HepG2 (cell line): ENCODE results near the gene ZFYVE21. TPM values are rescaled to one million over a fixed set of nuclear protein-coding genes. Genes with fewer than 3 reads are reported as not detected.

Experiments
- ATAC-seq: fragments of 200-7000 bp; cut with Tn5 transposase; 3 replicates; pipeline ENCODE4 v1.9.1; 2020; ENCODE audit warnings: mild to moderate bottlenecking, moderate library complexity
- BruUV-seq: library from RNA; stranded (reverse); fragments of 400-500 nt; replicated peaks from 2 replicates; lab custom pipeline; 2021; lab: Mats Ljungman, UMichigan
- CTCF ChIA-PET: fragments of 300-600 bp; formaldehyde crosslinking; extraction: SDS; loops from one replicate; lab custom pipeline; 2021; ENCODE audit warnings: low total read pairs, inconsistent platforms, low intra/inter-chr PET ratio; lab: Yijun Ruan, JAX
- POLR2A ChIA-PET: fragments of 350-600 bp; sonication (Branson Sonifier 250); formaldehyde crosslinking; loops from one replicate; lab custom pipeline; 2020; ENCODE audit warnings: antibody characterized with exemption, inconsistent platforms; lab: Yijun Ruan, JAX
- DNase-seq: peaks from one replicate; pipeline ENCODE4 v3.0.0-alpha.2; 2015; ENCODE audit warnings: low spot score
- FAIRE-seq: peaks from 3 replicates; lab custom pipeline; 2011; peaks lifted over from hg19 to GRCh38; lab: Jason Lieb, UNC
- H2AFZ ChIP-seq: one replicate; pipeline ENCODE4 v1.6.1; 2011; ENCODE audit warnings: low read length, inconsistent platforms
- H3K27ac ChIP-seq: fragments of 300-600 bp; 3 replicates; pipeline ENCODE4 v1.8.0; 2011; ENCODE audit warnings: mixed run types, mild to moderate bottlenecking, mixed read lengths, low read length, inconsistent platforms; ENCODE audit not compliant: insufficient read depth; ENCODE audit errors: extremely low read length
- H3K27me3 ChIP-seq, 2 experiments: fragments of 200-600 bp in 1 of 2; 2 replicates in 1 of 2; 3 replicates in 1 of 2; pipeline versions ENCODE4 v1.6.0 to v1.8.0; 2011; ENCODE audit warnings: low read length in 2 of 2, mild to moderate bottlenecking in 2 of 2, moderate library complexity in 2 of 2, inconsistent platforms in 1 of 2; ENCODE audit not compliant: insufficient read depth in 2 of 2, control insufficient read depth in 1 of 2
- H3K36me3 ChIP-seq, 2 experiments: fragments of 200-600 bp in 1 of 2; replicated peaks in 1 of 2; 2 replicates in 1 of 2; 3 replicates in 1 of 2; pipeline versions ENCODE4 v1.5.1 to v1.8.0; 2011; ENCODE audit warnings: low read length in 2 of 2, inconsistent platforms in 1 of 2; ENCODE audit not compliant: insufficient read depth in 2 of 2, control insufficient read depth in 1 of 2
- H3K4me1 ChIP-seq: 2 replicates; pipeline ENCODE4 v1.5.1; 2012; ENCODE audit warnings: low read length, inconsistent platforms; ENCODE audit not compliant: insufficient read depth
- H3K4me2 ChIP-seq: 2 replicates; pipeline ENCODE4 v1.6.0; 2011; ENCODE audit warnings: low read depth, low read length, inconsistent platforms
- H3K4me3 ChIP-seq, 3 experiments: fragments of 200-600 bp in 1 of 3; sonication (generic), shearing (Covaris generic) in 1 of 3; replicated peaks in 1 of 3; 2 replicates each; pipeline ENCODE4 v1.5.1; 2011 to 2016; ENCODE audit warnings: low read length in 3 of 3, inconsistent platforms in 2 of 3, low read depth in 2 of 3, mild to moderate bottlenecking in 2 of 3, control low read depth in 1 of 3, mixed read lengths in 1 of 3; ENCODE audit not compliant: insufficient read depth in 1 of 3
- H3K79me2 ChIP-seq: one replicate; pipeline ENCODE4 v1.6.1; 2011; ENCODE audit warnings: low read length, inconsistent platforms; ENCODE audit not compliant: insufficient read depth
- H3K9ac ChIP-seq: 2 replicates; pipeline ENCODE4 v1.6.0; 2011; ENCODE audit warnings: mild to moderate bottlenecking, low read depth, low read length, inconsistent platforms; ENCODE audit not compliant: insufficient read depth
- H3K9me3 ChIP-seq: 2 replicates; pipeline ENCODE4 v1.5.1; 2012; ENCODE audit warnings: mild to moderate bottlenecking, low read length
- H4K20me1 ChIP-seq: 2 replicates; pipeline ENCODE4 v1.6.0; 2011; ENCODE audit warnings: inconsistent platforms, mild to moderate bottlenecking, low read length, moderate library complexity; ENCODE audit not compliant: insufficient read depth
- DRAP1 ChIP-seq: IDR thresholded peaks from 2 replicates; pipeline ENCODE4 v1.6.1; 2016; ENCODE audit warnings: missing genetic modification reagents, missing compliant biosample characterization
- ETV5 ChIP-seq: IDR thresholded peaks from 2 replicates; pipeline ENCODE4 v1.6.1; 2018; ENCODE audit warnings: missing biosample characterization, missing genetic modification reagents, inconsistent platforms, borderline replicate concordance
- KDM3A ChIP-seq: IDR thresholded peaks from 2 replicates; pipeline ENCODE4 v1.6.1; 2018; ENCODE audit warnings: low read depth, missing compliant biosample characterization
- NBN ChIP-seq: fragments of 450-650 bp; conservative IDR thresholded peaks from 2 replicates; pipeline ENCODE4 v1.6.1; 2017
- SP140L ChIP-seq: sonication (generic); formaldehyde crosslinking; IDR thresholded peaks from 2 replicates; pipeline ENCODE4 v1.4.0; 2020; ENCODE audit warnings: missing genetic modification reagents, borderline replicate concordance
- ZNF609 ChIP-seq: sonication (generic); formaldehyde crosslinking; IDR thresholded peaks from 2 replicates; pipeline ENCODE4 v1.4.0; 2020; ENCODE audit warnings: mild to moderate bottlenecking, missing genetic modification reagents, borderline replicate concordance
- ZSCAN20 ChIP-seq: sonication (generic); formaldehyde crosslinking; IDR thresholded peaks from 2 replicates; pipeline ENCODE4 v1.4.0; 2020; ENCODE audit warnings: missing genetic modification reagents, mild to moderate bottlenecking, borderline replicate concordance
- WGBS: methylation state at CpG from one replicate; pipeline ENCODE4 v1.1.6; 2017; ENCODE audit warnings: low lambda C conversion rate; 5-methylcytosine and 5-hydroxymethylcytosine counted together
- in situ Hi-C: cut with HindIII; loops from 2 replicates; pipeline ENCODE4 v1.10.0; 2017; ENCODE audit warnings: low pct_unique_long_range_greater_than_20kb; ENCODE audit not compliant: extremely low pct_ligation_motif_present
- intact Hi-C: fragments of 100-400 bp; cut with micrococcal nuclease; formaldehyde crosslinking; loops from one replicate; pipeline ENCODE4 v1.10.0; 2022; ENCODE audit not compliant: unreplicated experiment
- polyA plus RNA-seq, 8 experiments: library from polyadenylated mRNA; depleted of rRNA in 3 of 8; stranded (reverse) in 7 of 8; unstranded in 1 of 8; fragments of >200 nt; fragmentation: Illumina TruSeq in 4 of 8; extraction: Trizol in 4 of 8; gene quantifications; 2 replicates each; pipeline versions ENCODE4 v1.2.1 to v1.2.3, GENCODE V29; 2011 to 2016; ENCODE audit warnings: low read depth in 4 of 8, missing spikeins in 1 of 8, mixed read lengths in 1 of 8; ENCODE audit not compliant: insufficient read depth in 1 of 8
- total RNA-seq, 5 experiments: library from RNA; depleted of rRNA; stranded (reverse); fragments of >200 nt; fragmentation: Illumina TruSeq; extraction: Trizol; gene quantifications; 2 replicates each; pipeline ENCODE4 v1.2.3, GENCODE V29; 2016; ENCODE audit warnings: low read depth in 1 of 5

Gene ZFYVE21
- total and polyA plus RNA-seq, 2 of the 13 experiments (the other 11 are each of a cell fraction or from before 2014, with no cell fraction given), result 34.3 to 34.4 TPM

- TF ChIP-seq ZNF609 (CRISPR knock-in tag) (no peak), NBN (no peak), ETV5 (no peak), DRAP1 (no peak), KDM3A (CRISPR knock-in tag) (no peak)
These were observed 28.1 kb downstream of the ZFYVE21 start (continued) for GRCh38 chr14:103743691-103744090.

DNA sequence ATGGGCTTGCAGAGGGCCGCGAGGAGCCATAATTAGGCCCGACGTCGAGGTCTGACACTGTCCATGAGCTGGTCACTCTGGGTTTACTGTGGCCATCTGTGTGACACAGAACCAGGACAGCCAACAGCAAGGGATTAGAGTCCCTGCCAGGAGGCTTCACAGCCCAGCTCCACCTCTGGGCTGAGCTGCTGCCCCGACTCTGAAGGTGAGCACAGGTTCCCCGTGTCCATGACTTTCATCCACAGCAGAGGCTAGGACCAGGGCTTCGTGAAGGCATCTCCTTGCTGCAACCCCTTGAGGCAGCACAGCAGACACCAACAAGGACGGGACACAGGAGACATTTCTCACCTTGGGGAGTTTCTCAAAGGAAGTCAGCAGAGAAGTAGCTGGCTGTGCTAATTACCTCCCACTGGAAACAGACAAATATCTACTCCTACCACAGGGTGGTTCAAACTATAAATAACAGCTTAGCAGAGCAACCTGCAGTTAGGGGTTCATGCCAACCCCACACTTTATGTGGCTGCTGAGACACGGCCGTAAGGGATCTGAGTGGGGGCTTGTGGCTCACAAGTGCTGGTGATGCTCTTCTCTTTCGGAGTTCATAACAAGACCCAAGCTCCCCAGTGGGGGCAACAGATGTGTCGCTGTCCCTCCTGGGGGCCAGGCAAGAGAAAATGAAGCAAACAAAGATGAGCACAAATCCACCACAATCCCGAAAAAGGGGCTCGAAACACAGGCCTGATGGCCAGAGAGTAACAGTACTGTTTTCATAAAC is 29.2 kb downstream of the ZFYVE21 start:
- intact Hi-C loops (no loop called here), in situ Hi-C loops (no loop called here)
- ChIA-PET CTCF (no interaction called here), POLR2A (no interaction called here)
- no peak overlapping the region for H3K4me3 ChIP-seq
- H3K79me2 ChIP-seq, result no peaks in the 10 kb centered on the region
- no peaks in the 10 kb centered on the region for H4K20me1 ChIP-seq
- H3K36me3 ChIP-seq, result peaks cover 9 to 42% of the 10 kb centered on the region in 2 experiments; a peak in 4 of 5 replicates
- H3K27ac ChIP-seq, result no peak overlapping the region
- no peak overlapping the region for H3K9ac ChIP-seq
- 94% methylated on average over 12 of the region's 15 CpGs for WGBS
- no peak overlapping the region for H2AFZ ChIP-seq
- no peaks in the 10 kb centered on the region for H3K9me3 ChIP-seq
- no peaks in the 10 kb centered on the region for H3K27me3 ChIP-seq
- DNase-seq, result no peak
- TF ChIP-seq ZSCAN20 (CRISPR knock-in tag), result no peak
- no peak for TF ChIP-seq SP140L (CRISPR knock-in tag)
- H3K4me2 ChIP-seq, result no peak overlapping the region
- no TSS peak for BruUV-seq
- no peak for FAIRE-seq
- ATAC-seq, result no peak
- H3K4me1 ChIP-seq, result peaks cover 16% of the 10 kb centered on the region
